ENCODE results near the gene SGTA.

SGTA gene

DNA sequence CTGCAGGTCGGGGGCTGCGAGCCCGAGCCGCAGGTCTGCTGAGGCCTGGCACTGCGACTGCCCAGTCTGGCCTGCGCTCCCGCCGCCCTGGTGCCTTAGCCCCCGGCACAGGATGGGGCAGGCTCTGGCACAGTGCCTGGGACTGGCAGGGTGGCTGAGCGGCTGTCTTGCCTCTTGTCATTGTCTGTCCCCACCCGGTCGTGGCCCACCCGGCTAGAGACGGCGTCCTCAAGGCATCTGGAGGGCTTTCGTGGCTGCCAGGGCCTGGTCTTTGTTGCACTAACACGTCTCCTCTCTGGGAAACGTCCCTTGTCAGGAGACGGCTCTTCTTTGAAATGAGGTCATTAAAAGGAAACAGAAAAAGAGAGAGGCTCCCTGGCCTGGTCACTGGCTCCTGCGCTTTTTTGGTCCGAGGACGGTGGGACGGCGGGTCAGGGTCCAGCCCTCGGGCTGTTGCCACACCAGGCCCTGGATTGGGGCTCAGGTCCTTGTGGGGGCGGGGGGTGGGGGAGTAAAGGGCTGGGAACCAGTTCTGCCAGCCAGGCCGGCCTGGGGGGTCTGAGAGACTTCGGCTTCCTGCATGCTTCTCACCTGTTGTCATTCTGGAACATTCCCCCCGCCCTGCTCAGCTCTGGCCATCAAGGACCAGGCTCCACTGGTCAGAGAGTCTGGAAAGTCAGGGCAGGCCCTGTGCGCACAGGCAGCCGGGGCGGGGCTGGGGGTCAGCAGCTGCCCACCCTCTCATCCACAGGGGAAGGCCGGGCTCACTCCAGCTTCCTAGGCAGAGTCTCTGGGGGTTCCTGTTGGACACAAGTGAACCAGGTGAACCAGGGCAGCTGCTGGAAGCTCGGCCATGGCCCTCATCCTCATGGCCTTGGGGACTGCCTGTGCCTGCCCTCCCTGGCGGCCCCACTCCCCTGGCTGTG is 30.4 kb upstream of the SGTA start:
- TF ChIP-seq POLR2AphosphoS5 (IDR thresholded peaks at IDR 0.05; ENCODE audit: low read depth) (no peak), GABPA (IDR thresholded peaks at IDR 0.05; ENCODE audit: low read depth) (no peak), SPI1 (IDR thresholded peaks at IDR 0.05; ENCODE audit: borderline replicate concordance, low read depth) (no peak)
- Histone ChIP-seq H3K4me3 (replicated peaks; ENCODE audit: insufficient read depth, low read length) (no peak overlapping the region), H3K27ac (replicated peaks) (no peak overlapping the region), H3K27me3 (ENCODE audit: insufficient read depth, poor library complexity, severe bottlenecking) (no peaks in the 10 kb centered on the region)
- DNase-seq (ENCODE audit: low read depth in 1 of 2, low spot score in 1 of 2), result no peak

DNA sequence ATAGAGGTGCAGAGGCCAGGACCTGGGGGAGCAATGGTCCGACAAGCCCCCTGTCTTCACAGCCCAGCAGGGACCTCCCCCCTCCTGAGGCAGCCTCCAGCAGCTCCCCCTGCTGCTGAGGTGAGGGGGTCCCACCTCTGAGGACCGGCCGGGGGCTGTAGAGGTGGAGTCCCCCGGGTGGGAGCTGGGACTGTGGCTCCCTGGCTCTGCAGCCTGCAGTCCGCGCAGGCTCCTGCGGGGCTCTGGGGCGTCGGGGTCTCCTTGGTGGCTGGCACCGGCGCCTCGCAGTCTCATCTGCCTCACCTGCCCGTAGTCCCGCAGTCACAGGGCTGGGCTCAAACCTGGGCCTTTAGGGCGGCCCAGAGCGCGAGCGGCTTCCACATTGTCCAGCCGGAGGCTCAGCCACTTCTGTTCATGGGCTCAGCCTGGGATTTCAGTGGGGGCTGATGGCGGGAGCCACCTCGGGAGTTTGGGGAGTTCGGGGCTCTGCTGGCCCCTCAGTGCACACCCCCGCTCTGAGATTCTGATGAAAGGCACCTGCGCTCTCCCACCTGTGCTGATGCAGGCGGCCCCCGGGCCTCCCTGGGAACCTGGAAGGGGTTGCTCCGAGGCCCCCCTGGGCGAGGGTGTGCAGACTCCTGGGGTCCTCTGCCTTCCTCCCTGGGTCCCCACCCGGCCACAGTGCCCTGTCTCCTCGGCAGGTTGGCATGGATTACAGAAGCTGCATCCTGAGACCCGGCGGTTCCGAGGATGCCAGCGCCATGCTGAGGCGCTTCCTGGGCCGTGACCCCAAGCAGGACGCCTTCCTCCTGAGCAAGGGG is 29.6 kb upstream of the SGTA start:
- TF ChIP-seq, protein P1, sequence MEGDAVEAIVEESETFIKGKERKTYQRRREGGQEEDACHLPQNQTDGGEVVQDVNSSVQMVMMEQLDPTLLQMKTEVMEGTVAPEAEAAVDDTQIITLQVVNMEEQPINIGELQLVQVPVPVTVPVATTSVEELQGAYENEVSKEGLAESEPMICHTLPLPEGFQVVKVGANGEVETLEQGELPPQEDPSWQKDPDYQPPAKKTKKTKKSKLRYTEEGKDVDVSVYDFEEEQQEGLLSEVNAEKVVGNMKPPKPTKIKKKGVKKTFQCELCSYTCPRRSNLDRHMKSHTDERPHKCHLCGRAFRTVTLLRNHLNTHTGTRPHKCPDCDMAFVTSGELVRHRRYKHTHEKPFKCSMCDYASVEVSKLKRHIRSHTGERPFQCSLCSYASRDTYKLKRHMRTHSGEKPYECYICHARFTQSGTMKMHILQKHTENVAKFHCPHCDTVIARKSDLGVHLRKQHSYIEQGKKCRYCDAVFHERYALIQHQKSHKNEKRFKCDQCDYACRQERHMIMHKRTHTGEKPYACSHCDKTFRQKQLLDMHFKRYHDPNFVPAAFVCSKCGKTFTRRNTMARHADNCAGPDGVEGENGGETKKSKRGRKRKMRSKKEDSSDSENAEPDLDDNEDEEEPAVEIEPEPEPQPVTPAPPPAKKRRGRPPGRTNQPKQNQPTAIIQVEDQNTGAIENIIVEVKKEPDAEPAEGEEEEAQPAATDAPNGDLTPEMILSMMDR (IDR thresholded peaks at IDR 0.05; ENCODE audit: insufficient read depth, low read length), result no peak
- TF ChIP-seq, protein P2, sequence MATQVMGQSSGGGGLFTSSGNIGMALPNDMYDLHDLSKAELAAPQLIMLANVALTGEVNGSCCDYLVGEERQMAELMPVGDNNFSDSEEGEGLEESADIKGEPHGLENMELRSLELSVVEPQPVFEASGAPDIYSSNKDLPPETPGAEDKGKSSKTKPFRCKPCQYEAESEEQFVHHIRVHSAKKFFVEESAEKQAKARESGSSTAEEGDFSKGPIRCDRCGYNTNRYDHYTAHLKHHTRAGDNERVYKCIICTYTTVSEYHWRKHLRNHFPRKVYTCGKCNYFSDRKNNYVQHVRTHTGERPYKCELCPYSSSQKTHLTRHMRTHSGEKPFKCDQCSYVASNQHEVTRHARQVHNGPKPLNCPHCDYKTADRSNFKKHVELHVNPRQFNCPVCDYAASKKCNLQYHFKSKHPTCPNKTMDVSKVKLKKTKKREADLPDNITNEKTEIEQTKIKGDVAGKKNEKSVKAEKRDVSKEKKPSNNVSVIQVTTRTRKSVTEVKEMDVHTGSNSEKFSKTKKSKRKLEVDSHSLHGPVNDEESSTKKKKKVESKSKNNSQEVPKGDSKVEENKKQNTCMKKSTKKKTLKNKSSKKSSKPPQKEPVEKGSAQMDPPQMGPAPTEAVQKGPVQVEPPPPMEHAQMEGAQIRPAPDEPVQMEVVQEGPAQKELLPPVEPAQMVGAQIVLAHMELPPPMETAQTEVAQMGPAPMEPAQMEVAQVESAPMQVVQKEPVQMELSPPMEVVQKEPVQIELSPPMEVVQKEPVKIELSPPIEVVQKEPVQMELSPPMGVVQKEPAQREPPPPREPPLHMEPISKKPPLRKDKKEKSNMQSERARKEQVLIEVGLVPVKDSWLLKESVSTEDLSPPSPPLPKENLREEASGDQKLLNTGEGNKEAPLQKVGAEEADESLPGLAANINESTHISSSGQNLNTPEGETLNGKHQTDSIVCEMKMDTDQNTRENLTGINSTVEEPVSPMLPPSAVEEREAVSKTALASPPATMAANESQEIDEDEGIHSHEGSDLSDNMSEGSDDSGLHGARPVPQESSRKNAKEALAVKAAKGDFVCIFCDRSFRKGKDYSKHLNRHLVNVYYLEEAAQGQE (IDR thresholded peaks at IDR 0.05; ENCODE audit: insufficient replicate concordance, low read depth), result no peak
- TF ChIP-seq SPI1 (IDR thresholded peaks at IDR 0.05; ENCODE audit: borderline replicate concordance, low read depth), result no peak
- TF ChIP-seq POLR2AphosphoS5 (IDR thresholded peaks at IDR 0.05; ENCODE audit: low read depth), result no peak
- no peak for TF ChIP-seq GABPA (IDR thresholded peaks at IDR 0.05; ENCODE audit: low read depth)
- Histone ChIP-seq H3K27me3 (ENCODE audit: insufficient read depth, poor library complexity, severe bottlenecking) (no peaks in the 10 kb centered on the region), H3K27ac (replicated peaks) (no peak overlapping the region), H3K4me3 (replicated peaks; ENCODE audit: insufficient read depth, low read length) (no peak overlapping the region)
- DNase-seq (ENCODE audit: low read depth in 1 of 2, low spot score in 1 of 2), result no peak

DNA sequence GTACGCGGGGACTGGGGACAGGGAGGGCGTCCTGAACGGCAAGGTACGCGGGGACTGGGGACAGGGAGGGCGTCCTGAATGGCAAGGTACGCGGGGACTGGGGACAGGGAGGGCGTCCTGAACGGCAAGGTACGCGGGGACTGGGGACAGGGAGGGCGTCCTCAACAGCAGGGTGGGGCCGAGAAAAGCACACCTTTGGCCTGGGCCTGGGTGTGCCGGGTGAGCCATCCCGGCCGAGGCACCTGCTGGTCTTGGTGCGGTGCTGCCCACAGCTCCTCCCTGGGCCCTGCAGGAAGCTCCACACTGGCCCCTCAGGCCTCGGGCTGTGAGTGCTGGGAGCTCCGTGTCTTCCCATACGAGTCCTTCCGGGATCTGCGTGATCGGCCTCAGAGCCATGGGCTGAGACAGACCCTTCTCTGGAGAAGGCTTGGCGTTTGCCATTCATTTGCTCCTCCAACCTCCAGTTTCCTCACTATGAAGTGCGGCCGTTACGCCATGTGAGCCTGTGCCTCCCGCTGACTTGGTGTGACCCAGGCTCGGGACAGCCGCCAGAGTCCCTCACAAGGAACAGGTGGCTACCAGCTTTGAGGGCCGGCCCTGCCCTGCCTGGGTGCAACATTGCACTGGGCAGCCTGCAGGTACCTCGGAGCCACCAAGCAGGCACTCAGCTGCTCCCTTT is 28.8 kb upstream of the SGTA start:
- TF ChIP-seq GABPA (IDR thresholded peaks at IDR 0.05; ENCODE audit: low read depth), result no peak
- TF ChIP-seq SPI1 (IDR thresholded peaks at IDR 0.05; ENCODE audit: borderline replicate concordance, low read depth), result no peak
- TF ChIP-seq, protein P1 (IDR thresholded peaks at IDR 0.05; ENCODE audit: insufficient read depth, low read length), result no peak
- TF ChIP-seq POLR2AphosphoS5 (IDR thresholded peaks at IDR 0.05; ENCODE audit: low read depth), result peak; percentile 7; the same call in 1 of the 2 replicates
- TF ChIP-seq, protein P2 (IDR thresholded peaks at IDR 0.05; ENCODE audit: insufficient replicate concordance, low read depth), result no peak
- Histone ChIP-seq H3K27me3 (ENCODE audit: insufficient read depth, poor library complexity, severe bottlenecking) (no peaks in the 10 kb centered on the region), H3K4me3 (replicated peaks; ENCODE audit: insufficient read depth, low read length) (no peak overlapping the region), H3K27ac (replicated peaks) (no peak overlapping the region)
- DNase-seq (ENCODE audit: low read depth in 1 of 2, low spot score in 1 of 2), result no peak
